Thymus (tissue), 14 donors: ENCODE measurements around the gene GNS. TPM values are rescaled to one million over a fixed set of nuclear protein-coding genes. Genes with fewer than 3 reads are reported as not detected.
"Not testable (repeated sequence)": the region's sequence is repeated elsewhere in the genome, so short reads cannot be mapped to it uniquely, and the experiment has no call there.

ENCODE experiments used
- DNase-seq, 9 donors: peaks; one replicate each; pipeline ENCODE4 v3.0.0-alpha.2; 2013; ENCODE audit warnings: low spot score in 9 of 9, low read depth in 6 of 9, missing footprints in 1 of 9
- H3K27ac ChIP-seq, 2 donors: one replicate each; pipeline ENCODE4 v1.5.1; 2013; ENCODE audit warnings: control low read depth in 1 of 2, low read depth in 1 of 2, low read length in 1 of 2, mild to moderate bottlenecking in 1 of 2, moderate library complexity in 1 of 2
- H3K27me3 ChIP-seq, 2 donors: one replicate each; pipeline ENCODE4 v1.5.1; 2013; ENCODE audit warnings: low read length in 1 of 2; ENCODE audit not compliant: control insufficient read depth in 2 of 2, insufficient read depth in 1 of 2
- H3K36me3 ChIP-seq, 2 donors: one replicate each; pipeline ENCODE4 v1.5.1; 2013; ENCODE audit warnings: low read length in 1 of 2, mild to moderate bottlenecking in 1 of 2, moderate library complexity in 1 of 2; ENCODE audit not compliant: control insufficient read depth in 2 of 2, insufficient read depth in 2 of 2
- H3K4me1 ChIP-seq, 2 donors: one replicate each; pipeline ENCODE4 v1.5.1; 2013; ENCODE audit warnings: low read length in 2 of 2; ENCODE audit not compliant: control insufficient read depth in 2 of 2, insufficient read depth in 2 of 2
- H3K4me3 ChIP-seq, 2 donors: one replicate each; pipeline ENCODE4 v1.5.1; 2013; ENCODE audit warnings: low read length in 2 of 2, control low read depth in 1 of 2, mild to moderate bottlenecking in 1 of 2
- H3K9me3 ChIP-seq, 2 donors: one replicate each; pipeline ENCODE4 v1.5.1; 2013; ENCODE audit warnings: low read length in 1 of 2, mild to moderate bottlenecking in 1 of 2; ENCODE audit not compliant: control insufficient read depth in 2 of 2, insufficient read depth in 1 of 2
- WGBS: extraction: QIAGEN DNeasy Blood & Tissue Kit; methylation state at CpG from one replicate; pipeline ENCODE4 v1.1.7; 2013; 5-methylcytosine and 5-hydroxymethylcytosine counted together
- long read RNA-seq, 10 donors: transcript quantifications; one replicate each; lab custom pipeline, GENCODE V29; 2026
- polyA plus RNA-seq: library from polyadenylated mRNA; stranded (reverse); fragments of 200-250 nt; gene quantifications from one replicate; pipeline ENCODE4 v1.2.3, GENCODE V29; 2013
- total RNA-seq: library from RNA; stranded (reverse); fragments of 120-200 nt; gene quantifications from one replicate; pipeline ENCODE4 v1.2.4, GENCODE V29; 2013
- donor health status: healthy.

GNS gene
- total RNA-seq (27.2 TPM), polyA plus RNA-seq (21.2 TPM)
- long read RNA-seq, donor 1: 0 reads
- long read RNA-seq, donor 2: 0 reads
- long read RNA-seq, donor 3, full-length matches to known transcripts: 5 of 5 reads
- long read RNA-seq, donor 3, partial matches to known transcripts: 0 of 5 reads
- long read RNA-seq, donor 3, other reads (novel, unspliced or antisense): 0 of 5 reads
- long read RNA-seq, donor 4, full-length matches to known transcripts: 5 of 10 reads
- long read RNA-seq, donor 4, partial matches to known transcripts: 5 of 10 reads
- long read RNA-seq, donor 4, other reads (novel, unspliced or antisense): 0 of 10 reads
- long read RNA-seq, donor 5, full-length matches to known transcripts: 5 of 5 reads
- long read RNA-seq, donor 5, partial matches to known transcripts: 0 of 5 reads
- long read RNA-seq, donor 5, other reads (novel, unspliced or antisense): 0 of 5 reads
- long read RNA-seq, donor 6, full-length matches to known transcripts: 7 of 35 reads
- long read RNA-seq, donor 6, partial matches to known transcripts: 28 of 35 reads
- long read RNA-seq, donor 6, other reads (novel, unspliced or antisense): 0 of 35 reads
- long read RNA-seq, donor 7, full-length matches to known transcripts: 2 of 2 reads
- long read RNA-seq, donor 7, partial matches to known transcripts: 0 of 2 reads
- long read RNA-seq, donor 7, other reads (novel, unspliced or antisense): 0 of 2 reads
- long read RNA-seq, donor 8, full-length matches to known transcripts: 4 of 4 reads
- long read RNA-seq, donor 8, partial matches to known transcripts: 0 of 4 reads
- long read RNA-seq, donor 8, other reads (novel, unspliced or antisense): 0 of 4 reads
- long read RNA-seq, donor 9: 0 reads
- long read RNA-seq, donor 10, full-length matches to known transcripts: 5 of 10 reads
- long read RNA-seq, donor 10, partial matches to known transcripts: 5 of 10 reads
- long read RNA-seq, donor 10, other reads (novel, unspliced or antisense): 0 of 10 reads

DNA sequence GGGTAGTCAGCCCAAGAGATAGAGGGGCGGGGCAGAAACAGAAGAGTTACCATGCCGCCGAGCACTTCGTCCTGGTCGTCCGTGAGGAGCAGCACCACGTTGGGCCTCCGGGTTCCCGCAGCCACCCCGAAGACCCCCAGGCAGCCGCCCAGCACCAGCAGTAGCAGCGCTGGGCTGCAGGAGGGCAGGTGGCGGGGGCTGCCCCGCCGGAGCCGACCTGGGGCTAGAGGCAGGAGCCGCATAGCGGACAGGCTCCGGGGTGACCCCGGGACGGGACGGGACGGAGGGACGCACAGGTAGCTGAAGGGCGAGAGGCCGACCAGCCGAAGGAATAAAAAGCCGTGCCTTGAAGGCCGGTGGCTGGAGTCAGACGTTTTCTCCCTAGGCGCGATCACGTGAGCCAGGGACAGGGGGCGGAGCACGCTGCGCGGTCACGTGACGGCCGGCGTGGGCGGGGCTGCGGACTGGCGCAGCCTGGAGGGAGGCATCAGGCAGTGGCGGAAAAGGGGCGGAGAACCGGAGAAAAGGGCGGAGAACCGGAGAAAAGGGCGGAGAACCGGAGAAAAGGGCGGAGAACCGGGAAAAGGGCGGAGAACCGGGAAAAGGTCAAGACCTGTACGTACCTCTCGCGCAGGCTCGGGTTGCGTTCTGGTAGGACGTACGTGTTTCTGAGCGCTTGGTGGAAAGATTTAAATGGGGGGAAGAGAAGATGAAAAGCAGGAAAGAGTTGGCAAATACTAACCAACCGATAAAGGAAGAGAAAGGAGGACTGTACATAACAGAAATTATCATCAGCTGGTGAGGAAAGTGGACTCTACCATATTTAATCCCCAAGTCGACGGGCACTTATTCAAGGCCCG is at the start of gene GNS:
GNS (minus strand) TSS at position 372 of the 860 bp plus-strand sequence; CDS start at position 242, 130 bp downstream.
- DNase-seq: peak; percentile 67 to 93 (median 87)
- H3K36me3 ChIP-seq: no peaks in the 10 kb centered on the region
- no peaks in the 10 kb centered on the region for H3K27me3 ChIP-seq
- under 1% methylated on average over 67 of the region's 67 CpGs for WGBS
- peaks cover 0 to 3% of the 10 kb centered on the region in 2 donors for H3K9me3 ChIP-seq
- peaks cover 6 to 9% of the 10 kb centered on the region in 2 donors for H3K4me1 ChIP-seq
- peak within 1 kb of the TSS; percentile 74 to 78 for H3K27ac ChIP-seq
- H3K4me3 ChIP-seq: peak within 1 kb of the TSS; percentile 88 to 92

DNA sequence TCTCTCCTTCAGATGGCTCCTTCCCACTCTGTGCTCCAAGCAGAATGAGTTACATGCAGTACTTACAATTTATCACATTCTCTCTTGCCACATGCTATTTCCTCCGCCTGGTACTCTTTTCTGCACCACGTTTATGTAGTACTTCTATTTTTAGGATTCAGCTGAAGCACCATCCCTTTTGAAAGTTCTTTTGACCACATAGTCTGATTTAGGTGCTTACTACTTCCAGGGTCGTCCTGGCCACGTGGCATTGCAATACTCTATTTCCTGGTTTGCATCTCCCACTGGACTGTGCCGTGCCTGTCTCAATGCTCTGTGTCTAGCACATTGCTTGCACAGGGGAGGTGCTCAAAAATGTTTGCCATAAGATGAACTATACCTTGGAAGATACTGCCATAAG is 48.9 kb upstream of the GNS start:
- Histone ChIP-seq H3K27me3 (no peaks in the 10 kb centered on the region), H3K4me1 (no peaks in the 10 kb centered on the region), H3K36me3 (no peaks in the 10 kb centered on the region), H3K9me3 (no peaks in the 10 kb centered on the region), H3K27ac (no peak overlapping the region), H3K4me3 (no peak overlapping the region)
- 22% methylated on average over 5 of the region's 5 CpGs for WGBS
- no peak for DNase-seq

DNA sequence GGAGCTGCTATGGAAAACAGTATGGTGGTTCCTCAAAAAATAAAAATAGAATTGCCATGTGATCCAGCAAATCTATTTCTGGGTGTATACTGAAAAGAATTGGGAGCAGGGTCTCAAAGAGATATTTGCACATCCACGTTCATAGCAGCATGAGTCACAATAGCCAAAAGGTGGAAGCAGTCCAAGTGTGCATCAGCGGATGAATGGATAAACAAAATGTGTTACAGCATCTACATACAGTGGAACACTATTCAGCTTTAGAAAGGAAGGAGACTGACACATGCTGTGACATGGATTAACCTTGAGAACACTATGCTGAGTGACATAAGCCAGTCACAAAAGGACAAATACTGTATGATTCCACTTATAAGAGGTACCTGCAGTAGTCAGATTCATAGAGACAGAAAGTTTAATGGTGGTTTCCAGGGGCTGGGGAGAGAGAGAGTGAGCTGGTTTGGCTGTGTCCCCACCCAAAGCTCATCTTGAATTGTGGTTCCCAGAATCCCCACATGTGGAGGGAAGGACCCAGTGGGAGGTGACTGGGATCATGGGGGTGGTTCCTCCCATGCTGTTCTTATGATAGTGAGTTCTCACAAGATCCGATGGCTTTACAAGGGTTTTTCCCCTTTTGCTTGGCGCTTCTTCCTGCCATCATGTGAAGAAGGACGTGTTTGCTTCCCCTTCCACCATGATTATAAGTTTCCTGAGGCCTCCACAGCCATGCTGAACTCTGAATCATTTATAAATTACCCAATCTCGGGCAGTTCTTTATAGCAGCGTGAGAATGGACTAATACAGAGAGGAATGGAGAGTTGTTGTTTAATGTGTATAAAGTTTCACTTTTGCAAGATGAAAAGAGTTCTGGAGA is 47.6 kb upstream of the GNS start:
- Histone ChIP-seq H3K27me3 (peaks cover 0 to 2% of the 10 kb centered on the region in 2 donors), H3K4me1 (no peaks in the 10 kb centered on the region), H3K36me3 (no peaks in the 10 kb centered on the region), H3K9me3 (no peaks in the 10 kb centered on the region), H3K27ac (no peak overlapping the region), H3K4me3 (no peak overlapping the region)
- WGBS: 92% methylated on average over 7 of the region's 7 CpGs
- no peak for DNase-seq

DNA sequence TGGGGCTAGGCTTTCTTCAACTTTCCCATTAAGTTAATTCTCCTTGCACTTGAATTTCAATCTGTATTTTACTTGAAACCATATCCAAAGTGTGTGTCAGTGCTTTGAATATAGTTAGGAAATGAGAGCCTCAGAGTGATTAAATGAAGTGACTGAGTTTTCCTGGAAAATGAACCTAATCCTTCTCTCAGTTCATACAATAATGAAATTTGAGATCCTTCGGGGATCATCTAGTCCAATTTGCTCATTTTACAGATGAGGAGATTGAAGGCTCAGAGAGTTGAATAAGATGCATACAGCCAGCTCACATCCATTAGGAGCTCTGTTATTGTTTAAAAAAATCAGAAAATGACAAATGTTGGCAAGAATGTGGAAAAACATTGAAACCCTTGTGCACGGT is 47.0 kb upstream of the GNS start:
- no peak for DNase-seq
- no peaks in the 10 kb centered on the region for H3K9me3 ChIP-seq
- no peak overlapping the region for H3K4me3 ChIP-seq
- peaks cover 0 to 2% of the 10 kb centered on the region in 2 donors for H3K27me3 ChIP-seq
- no peaks in the 10 kb centered on the region for H3K36me3 ChIP-seq
- H3K27ac ChIP-seq: no peak overlapping the region
- no peaks in the 10 kb centered on the region for H3K4me1 ChIP-seq
- 93% methylated on average over 2 of the region's 2 CpGs for WGBS

DNA sequence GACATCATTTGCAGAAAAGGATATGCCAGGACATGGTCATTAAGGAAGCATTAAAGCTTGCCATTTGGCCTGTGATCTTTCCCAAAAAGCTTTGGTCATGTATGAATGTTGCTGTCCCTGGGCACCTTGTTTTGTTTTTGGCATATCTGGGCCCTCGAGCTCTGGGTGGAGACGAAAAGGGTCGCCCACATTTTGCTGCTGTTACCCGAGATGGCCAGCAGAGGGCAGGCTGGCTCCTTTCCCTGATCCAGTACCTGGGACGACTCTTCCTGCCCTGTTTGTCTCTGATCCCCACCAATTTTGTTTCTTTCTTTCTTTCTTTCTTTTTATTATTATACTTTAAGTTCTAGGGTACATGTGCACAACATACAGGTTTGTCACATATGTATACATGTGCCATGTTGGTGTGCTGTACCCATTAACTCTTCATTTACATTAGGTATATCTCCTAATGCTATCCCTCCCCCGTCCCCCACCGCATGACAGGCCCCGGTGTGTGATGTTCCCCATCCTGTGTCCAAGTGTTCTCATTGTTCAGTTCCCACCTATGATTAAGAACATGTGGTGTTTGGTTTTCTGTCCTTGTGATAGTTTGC is 43.1 kb upstream of the GNS start:
- 39% methylated on average over 8 of the region's 8 CpGs for WGBS
- DNase-seq: peak in 5 of 9 donors; percentile 15 to 46 (median 29)
- not testable (repeated sequence) for H3K4me1 ChIP-seq, H3K27ac ChIP-seq, H3K4me3 ChIP-seq, H3K9me3 ChIP-seq, H3K27me3 ChIP-seq, H3K36me3 ChIP-seq

DNA sequence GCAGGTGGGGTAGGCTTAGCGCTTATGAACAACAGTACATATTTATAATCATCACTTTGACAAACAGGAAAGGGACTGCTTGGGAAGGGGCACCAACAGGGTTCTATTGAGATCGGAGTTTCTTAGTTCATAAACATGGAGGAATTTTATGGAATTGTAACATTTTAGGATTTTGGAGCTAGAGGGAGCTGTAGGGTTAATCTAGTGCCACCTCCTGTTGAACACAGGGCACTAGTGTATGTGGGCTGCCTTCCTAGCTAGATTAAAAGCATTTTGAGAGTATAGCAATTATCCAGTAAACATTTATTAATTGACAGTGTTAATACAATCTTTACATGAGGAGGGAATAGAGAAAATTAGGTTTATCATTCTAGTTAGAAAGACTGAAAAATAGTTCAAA is 42.2 kb upstream of the GNS start:
- H3K27me3 ChIP-seq: peaks cover 0 to 4% of the 10 kb centered on the region in 2 donors
- no peak for DNase-seq

DNA sequence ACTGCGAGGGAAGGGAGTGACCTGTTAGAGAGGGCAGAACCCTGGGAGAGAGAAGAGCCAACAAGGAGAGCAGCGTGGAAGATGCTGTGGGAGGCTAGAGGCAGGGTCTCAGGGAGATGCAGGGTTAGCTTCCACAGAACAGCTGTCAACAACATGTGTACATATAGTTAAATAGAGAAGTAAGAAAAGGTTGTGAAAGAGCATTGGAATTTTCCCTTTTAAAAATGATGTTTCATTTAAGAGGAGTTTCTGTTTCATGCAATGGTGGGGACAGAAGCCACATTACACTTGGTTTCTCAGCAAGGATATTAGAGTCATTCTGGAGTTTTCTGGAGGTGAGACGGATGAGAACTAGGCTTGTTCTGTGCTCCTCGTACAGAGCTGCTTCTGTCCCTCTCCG is 41.4 kb upstream of the GNS start:
- H3K9me3 ChIP-seq: no peaks in the 10 kb centered on the region
- H3K4me1 ChIP-seq: peaks cover 0 to 2% of the 10 kb centered on the region in 2 donors
- H3K4me3 ChIP-seq: no peak overlapping the region
- H3K36me3 ChIP-seq: no peaks in the 10 kb centered on the region
- 94% methylated on average over 5 of the region's 5 CpGs for WGBS
- DNase-seq: no peak
- no peak overlapping the region for H3K27ac ChIP-seq
- peaks cover 0 to 4% of the 10 kb centered on the region in 2 donors for H3K27me3 ChIP-seq

More for the DNA sequence above, 42.2 kb upstream of the GNS start:
- WGBS: 88% methylated on average over 2 of the region's 2 CpGs
- Histone ChIP-seq H3K4me1 (peaks cover 0 to 2% of the 10 kb centered on the region in 2 donors), H3K27ac (no peak overlapping the region), H3K36me3 (no peaks in the 10 kb centered on the region), H3K9me3 (no peaks in the 10 kb centered on the region), H3K4me3 (no peak overlapping the region)

DNA sequence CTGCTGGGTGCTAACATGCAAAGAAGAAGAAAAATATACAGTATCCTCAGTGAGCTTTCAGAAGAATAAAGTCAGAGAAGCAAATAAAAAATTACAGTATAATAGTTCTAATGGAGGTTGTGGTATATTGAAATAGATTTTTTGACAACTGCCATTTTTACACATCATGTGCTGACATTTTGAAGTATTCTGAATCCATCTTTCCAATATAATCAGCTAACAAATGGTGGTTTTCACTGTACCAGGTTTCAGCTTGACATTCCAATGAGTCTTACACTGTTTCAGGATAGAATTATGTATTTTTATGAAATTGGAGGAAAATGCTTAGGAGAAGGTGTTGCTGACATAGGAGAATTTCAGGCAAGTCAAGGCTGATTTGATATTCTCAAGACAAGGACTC is 39.0 kb upstream of the GNS start:
- Histone ChIP-seq H3K36me3 (no peaks in the 10 kb centered on the region), H3K4me1 (peaks cover 0 to 2% of the 10 kb centered on the region in 2 donors), H3K4me3 (no peak overlapping the region), H3K9me3 (no peaks in the 10 kb centered on the region), H3K27ac (no peak overlapping the region), H3K27me3 (peaks cover 0 to 4% of the 10 kb centered on the region in 2 donors)
- no peak for DNase-seq
